ENCODE measurements around the gene QARS1.

QARS1 gene

GRCh38 chr3:49134471-49135265 lies 30.1 kb upstream of the QARS1 start:
- no peak for DNase-seq (ENCODE audit: low read depth)
- TF ChIP-seq, protein P1, sequence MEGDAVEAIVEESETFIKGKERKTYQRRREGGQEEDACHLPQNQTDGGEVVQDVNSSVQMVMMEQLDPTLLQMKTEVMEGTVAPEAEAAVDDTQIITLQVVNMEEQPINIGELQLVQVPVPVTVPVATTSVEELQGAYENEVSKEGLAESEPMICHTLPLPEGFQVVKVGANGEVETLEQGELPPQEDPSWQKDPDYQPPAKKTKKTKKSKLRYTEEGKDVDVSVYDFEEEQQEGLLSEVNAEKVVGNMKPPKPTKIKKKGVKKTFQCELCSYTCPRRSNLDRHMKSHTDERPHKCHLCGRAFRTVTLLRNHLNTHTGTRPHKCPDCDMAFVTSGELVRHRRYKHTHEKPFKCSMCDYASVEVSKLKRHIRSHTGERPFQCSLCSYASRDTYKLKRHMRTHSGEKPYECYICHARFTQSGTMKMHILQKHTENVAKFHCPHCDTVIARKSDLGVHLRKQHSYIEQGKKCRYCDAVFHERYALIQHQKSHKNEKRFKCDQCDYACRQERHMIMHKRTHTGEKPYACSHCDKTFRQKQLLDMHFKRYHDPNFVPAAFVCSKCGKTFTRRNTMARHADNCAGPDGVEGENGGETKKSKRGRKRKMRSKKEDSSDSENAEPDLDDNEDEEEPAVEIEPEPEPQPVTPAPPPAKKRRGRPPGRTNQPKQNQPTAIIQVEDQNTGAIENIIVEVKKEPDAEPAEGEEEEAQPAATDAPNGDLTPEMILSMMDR (IDR thresholded peaks at IDR 0.05; ENCODE audit: insufficient read depth, low read depth, low read length, missing control alignments): no peak
- no peak overlapping the region for H3K4me3 ChIP-seq (ENCODE audit: low read length)

- peak; percentile 92 for DNase-seq (ENCODE audit: low read depth)
- TF ChIP-seq, protein P1 (IDR thresholded peaks at IDR 0.05; ENCODE audit: insufficient read depth, low read depth, low read length, missing control alignments): no peak
- peak overlapping the region; percentile 80 for H3K4me3 ChIP-seq (ENCODE audit: low read length)
Measured at GRCh38 chr3:49133226-49133951, 28.8 kb upstream of the QARS1 start.

GRCh38 chr3:49132437-49133225 lies 28.1 kb upstream of the QARS1 start, which contains the start of gene LAMB2:
Gene LAMB2, minus strand, starts transcription at chr3:49133050. Its CDS starts 183 bp downstream, at chr3:49132867.
- peak within 1 kb of the TSS; percentile 80 for H3K4me3 ChIP-seq (ENCODE audit: low read length)
- DNase-seq (ENCODE audit: low read depth): peak; percentile 78
- TF ChIP-seq, protein P1 (IDR thresholded peaks at IDR 0.05; ENCODE audit: insufficient read depth, low read depth, low read length, missing control alignments): peak; percentile 13

GRCh38 chr3:49132073-49132436 lies 27.5 kb upstream of the QARS1 start:
- TF ChIP-seq, protein P1 (IDR thresholded peaks at IDR 0.05; ENCODE audit: insufficient read depth, low read depth, low read length, missing control alignments): no peak
- H3K4me3 ChIP-seq (ENCODE audit: low read length): peak overlapping the region; percentile 80
- no peak for DNase-seq (ENCODE audit: low read depth)

- H3K4me3 ChIP-seq (ENCODE audit: low read length): peak overlapping the region; percentile 80
- no peak for DNase-seq (ENCODE audit: low read depth)
- TF ChIP-seq, protein P1 (IDR thresholded peaks at IDR 0.05; ENCODE audit: insufficient read depth, low read depth, low read length, missing control alignments): no peak
Measured at GRCh38 chr3:49131576-49131975, 27.0 kb upstream of the QARS1 start.

DNA sequence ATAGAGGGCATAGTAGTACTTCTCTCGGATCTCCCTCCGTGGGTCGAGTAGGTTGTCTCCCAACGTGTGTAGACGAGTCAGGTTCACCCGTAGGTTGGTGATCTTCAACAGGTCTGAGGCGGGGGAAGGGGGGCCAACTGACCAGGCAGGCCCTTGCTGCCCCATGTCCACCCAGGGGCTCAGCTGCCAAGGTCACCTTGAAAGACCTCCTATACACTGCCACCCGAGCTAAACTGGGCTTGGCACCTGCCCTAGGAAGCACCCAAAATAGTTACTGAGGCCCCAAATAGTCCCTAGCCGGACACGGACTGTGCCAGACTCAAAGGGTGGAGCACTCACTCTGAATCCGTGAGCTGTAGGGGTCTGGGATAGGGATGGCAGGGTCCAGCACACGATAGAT lies 26.5 kb upstream of the QARS1 start:
- H3K4me3 ChIP-seq (ENCODE audit: low read length): no peak overlapping the region
- no peak for DNase-seq (ENCODE audit: low read depth)
- TF ChIP-seq, protein P1 (IDR thresholded peaks at IDR 0.05; ENCODE audit: insufficient read depth, low read depth, low read length, missing control alignments): no peak
